Endothelial cell of umbilical vein (primary cell): ENCODE measurements around the gene NANS. TPM values are rescaled to one million over a fixed set of nuclear protein-coding genes. Genes with fewer than 3 reads are reported as not detected.
"Not testable (repeated sequence)": the region's sequence is repeated elsewhere in the genome, so short reads cannot be mapped to it uniquely, and the experiment has no call there.

Experiments
- BruUV-seq: library from RNA; stranded (reverse); fragments of 400-500 nt; replicated peaks from 2 replicates; lab custom pipeline; 2021; lab: Mats Ljungman, UMichigan
- CTCF ChIA-PET: fragments of 300-600, 350-600 bp; sonication (Branson Sonifier 250); formaldehyde crosslinking; loops from one replicate; lab custom pipeline; 2021; ENCODE audit warnings: antibody characterized with exemption, inconsistent platforms; lab: Charles Lee
- POLR2A ChIA-PET: fragments of 300-600, 350-600 bp; sonication (Branson Sonifier 250); formaldehyde crosslinking; loops from one replicate; lab custom pipeline; 2021; ENCODE audit warnings: antibody characterized with exemption, inconsistent platforms; lab: Charles Lee
- DNase-seq: peaks from one replicate; pipeline ENCODE4 v3.0.0-alpha.2; 2011; ENCODE audit warnings: low read depth, low spot score
- FAIRE-seq: peaks from 2 replicates; lab custom pipeline; 2011; peaks lifted over from hg19 to GRCh38; lab: Jason Lieb, UNC
- H2AFZ ChIP-seq: 2 replicates; pipeline ENCODE4 v1.6.0; 2012; ENCODE audit warnings: low read depth, low read length, control low read depth, inconsistent platforms
- H3K27ac ChIP-seq: 2 replicates; pipeline ENCODE4 v1.5.1; 2011; ENCODE audit warnings: low read depth, mild to moderate bottlenecking, control low read depth, low read length, moderate library complexity; ENCODE audit not compliant: insufficient read depth
- H3K27me3 ChIP-seq, 2 experiments: 2 replicates each; pipeline versions ENCODE4 v1.6.0 to v1.6.1; 2011; ENCODE audit warnings: low read length in 2 of 2, mixed read lengths in 1 of 2; ENCODE audit not compliant: control insufficient read depth in 2 of 2, insufficient read depth in 2 of 2
- H3K36me3 ChIP-seq, 2 experiments: 2 replicates in 1 of 2; 3 replicates in 1 of 2; pipeline ENCODE4 v1.5.1; 2011; ENCODE audit warnings: low read length in 2 of 2, mild to moderate bottlenecking in 1 of 2, moderate library complexity in 1 of 2; ENCODE audit not compliant: control insufficient read depth in 2 of 2, insufficient read depth in 2 of 2; ENCODE audit errors: extremely low read depth in 1 of 2
- H3K4me1 ChIP-seq: 3 replicates; pipeline ENCODE4 v1.5.1; 2011; ENCODE audit warnings: mild to moderate bottlenecking, low read length; ENCODE audit not compliant: control insufficient read depth, insufficient read depth; ENCODE audit errors: extremely low read depth
- H3K4me2 ChIP-seq: 2 replicates; pipeline ENCODE4 v1.6.1; 2011; ENCODE audit warnings: low read length, control low read depth, mixed read lengths; ENCODE audit not compliant: insufficient read depth
- H3K4me3 ChIP-seq, 3 experiments: fragments of 200-600 bp in 1 of 3; sonication (generic), shearing (Covaris generic) in 1 of 3; replicated peaks in 1 of 3; 2 replicates each; pipeline ENCODE4 v1.5.1; 2011 to 2016; ENCODE audit warnings: control low read depth in 3 of 3, low read length in 3 of 3, mild to moderate bottlenecking in 2 of 3, inconsistent platforms in 1 of 3, low read depth in 1 of 3, moderate library complexity in 1 of 3; ENCODE audit not compliant: insufficient read depth in 1 of 3
- H3K79me2 ChIP-seq: 2 replicates; pipeline ENCODE4 v1.6.0; 2012; ENCODE audit warnings: low read length, inconsistent platforms; ENCODE audit not compliant: control insufficient read depth, insufficient read depth
- H3K9ac ChIP-seq: replicated peaks from 2 replicates; pipeline ENCODE3; 2011; ENCODE audit warnings: low read length, control low read depth; ENCODE audit not compliant: insufficient read depth; ENCODE audit errors: extremely low read depth
- H3K9me1 ChIP-seq: replicated peaks from 3 replicates; pipeline ENCODE4 v1.6.0; 2011; ENCODE audit warnings: mild to moderate bottlenecking, low read length; ENCODE audit not compliant: control insufficient read depth, insufficient read depth; ENCODE audit errors: extremely low read depth
- H3K9me3 ChIP-seq: replicated peaks from 2 replicates; pipeline ENCODE4 v1.5.1; 2012; ENCODE audit warnings: low read length, inconsistent platforms; ENCODE audit not compliant: control insufficient read depth, insufficient read depth
- H4K20me1 ChIP-seq: replicated peaks from 2 replicates; pipeline ENCODE3; 2011; ENCODE audit warnings: mild to moderate bottlenecking, low read length; ENCODE audit not compliant: control insufficient read depth, insufficient read depth; ENCODE audit errors: extremely low read depth
- EZH2 ChIP-seq: IDR thresholded peaks from 2 replicates; pipeline ENCODE4 v1.6.1; 2012; ENCODE audit warnings: borderline replicate concordance, low read depth, mild to moderate bottlenecking, moderate library complexity, low read length, inconsistent platforms; ENCODE audit not compliant: severe bottlenecking
- GATA2 ChIP-seq: IDR thresholded peaks from 2 replicates; pipeline ENCODE4 v1.7.0; 2011; ENCODE audit warnings: low read depth, mild to moderate bottlenecking, moderate library complexity, mixed read lengths, low read length; ENCODE audit not compliant: insufficient read length, insufficient read depth
- JUN ChIP-seq: IDR thresholded peaks from 2 replicates; pipeline ENCODE4 v1.6.1; 2011; ENCODE audit warnings: borderline replicate concordance, low read depth; ENCODE audit not compliant: insufficient read length, insufficient read depth
- POLR2AphosphoS5 ChIP-seq: IDR thresholded peaks from 2 replicates; pipeline ENCODE4 v1.6.1; 2012; ENCODE audit warnings: low read depth, mild to moderate bottlenecking, control low read depth, low read length, moderate library complexity; ENCODE audit not compliant: insufficient read depth
- dilution Hi-C: fragments of 300-500 bp; cut with MboI; formaldehyde crosslinking; loops from one replicate; pipeline ENCODE4 v1.15.0; 2019; ENCODE audit warnings: low sequenced_read_pairs; ENCODE audit not compliant: extremely low pct_ligation_motif_present
- intact Hi-C: fragments of 100-400 bp; cut with micrococcal nuclease; formaldehyde crosslinking; loops from one replicate; pipeline ENCODE4 v1.10.0; 2022
- polyA plus RNA-seq, 4 experiments: library from polyadenylated mRNA; depleted of rRNA in 3 of 4; stranded (reverse) in 3 of 4; unstranded in 1 of 4; fragments of >200 nt; gene quantifications; 2 replicates each; pipeline versions ENCODE4 v1.2.1 to v1.2.3, GENCODE V29; 2011 to 2012; ENCODE audit warnings: missing spikeins in 1 of 4
- total RNA-seq: library from RNA; stranded (reverse); gene quantifications from 2 replicates; pipeline ENCODE4 v1.2.3, GENCODE V29; 2021
- TF ChIP-seq, protein P1 (sequence below), 2 donors: IDR thresholded peaks; 1 replicate in 1 of 2; 2 replicates in 1 of 2; pipeline ENCODE4 v1.5.1; 2011; ENCODE audit warnings: low read length in 2 of 2, mild to moderate bottlenecking in 2 of 2, moderate library complexity in 2 of 2, control low read depth in 1 of 2, inconsistent platforms in 1 of 2, low read depth in 1 of 2; ENCODE audit not compliant: insufficient read depth in 1 of 2; ENCODE audit errors: extremely low read depth in 1 of 2

Gene NANS
- total and polyA plus RNA-seq, 2 donors (not counting 3 experiments of a cell fraction or from before 2014, with no cell fraction given): 85.1 to 108 TPM

DNA sequence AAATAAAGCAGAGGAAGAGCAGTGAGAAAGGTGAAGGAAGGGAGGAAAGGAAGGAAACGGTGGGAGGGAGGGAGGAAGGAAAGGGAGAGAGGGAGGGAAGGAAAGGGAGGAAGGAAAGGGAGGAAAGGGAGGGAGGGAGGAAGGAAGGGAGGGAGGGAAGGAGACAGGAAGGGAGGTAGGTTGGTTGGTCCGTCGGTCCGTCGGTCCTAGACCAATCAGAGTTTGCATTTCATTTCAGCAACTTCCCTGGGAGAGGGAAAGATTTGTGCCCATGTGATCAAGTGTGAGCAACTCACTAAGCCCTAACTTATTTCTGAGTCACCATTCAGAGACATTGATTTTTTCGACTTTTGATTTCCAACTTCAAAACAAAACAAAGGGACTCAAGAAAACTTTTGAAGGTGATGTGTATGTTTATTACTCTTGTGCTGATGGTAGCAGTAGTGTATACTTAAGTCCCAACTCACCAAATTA lies 18.8 kb downstream of the NANS start:
- peak; percentile 84 for FAIRE-seq
- DNase-seq: peak; percentile 33
- Histone ChIP-seq H3K9ac (no peak overlapping the region), H3K27ac (no peak overlapping the region), H2AFZ (no peak overlapping the region), H3K4me2 (no peak overlapping the region), H3K9me3 (no peaks in the 10 kb centered on the region), H3K36me3 (peaks cover 2 to 5% of the 10 kb centered on the region in 2 experiments), H4K20me1 (no peaks in the 10 kb centered on the region), H3K79me2 (peaks cover 15% of the 10 kb centered on the region), H3K27me3 (no peaks in the 10 kb centered on the region), H3K4me1 (no peaks in the 10 kb centered on the region), H3K9me1 (no peaks in the 10 kb centered on the region), H3K4me3 (no peak overlapping the region)
- dilution Hi-C loops (no loop called here), intact Hi-C loops (loop anchor here (2.0 kb wide), 2 partner anchors 129 to 179 kb away; partner anchors contain the start of gene TBC1D2)
- TF ChIP-seq JUN (no peak), EZH2 (no peak), POLR2AphosphoS5 (no peak), GATA2 (no peak)
- TF ChIP-seq, protein P1, sequence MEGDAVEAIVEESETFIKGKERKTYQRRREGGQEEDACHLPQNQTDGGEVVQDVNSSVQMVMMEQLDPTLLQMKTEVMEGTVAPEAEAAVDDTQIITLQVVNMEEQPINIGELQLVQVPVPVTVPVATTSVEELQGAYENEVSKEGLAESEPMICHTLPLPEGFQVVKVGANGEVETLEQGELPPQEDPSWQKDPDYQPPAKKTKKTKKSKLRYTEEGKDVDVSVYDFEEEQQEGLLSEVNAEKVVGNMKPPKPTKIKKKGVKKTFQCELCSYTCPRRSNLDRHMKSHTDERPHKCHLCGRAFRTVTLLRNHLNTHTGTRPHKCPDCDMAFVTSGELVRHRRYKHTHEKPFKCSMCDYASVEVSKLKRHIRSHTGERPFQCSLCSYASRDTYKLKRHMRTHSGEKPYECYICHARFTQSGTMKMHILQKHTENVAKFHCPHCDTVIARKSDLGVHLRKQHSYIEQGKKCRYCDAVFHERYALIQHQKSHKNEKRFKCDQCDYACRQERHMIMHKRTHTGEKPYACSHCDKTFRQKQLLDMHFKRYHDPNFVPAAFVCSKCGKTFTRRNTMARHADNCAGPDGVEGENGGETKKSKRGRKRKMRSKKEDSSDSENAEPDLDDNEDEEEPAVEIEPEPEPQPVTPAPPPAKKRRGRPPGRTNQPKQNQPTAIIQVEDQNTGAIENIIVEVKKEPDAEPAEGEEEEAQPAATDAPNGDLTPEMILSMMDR (IDR thresholded peaks at IDR 0.05; ENCODE audit: extremely low read depth in 1 of 2, insufficient read depth in 1 of 2, low read depth in 1 of 2, low read length in 2 of 2): no peak
- CTCF ChIA-PET: interaction anchor here (1.9 to 2.9 kb wide), 2 partner anchors 11 to 188 kb away, joined by 5 to 23 read pairs; no protein-coding TSS in a partner anchor
- POLR2A ChIA-PET: no interaction called here
- no TSS peak for BruUV-seq

DNA sequence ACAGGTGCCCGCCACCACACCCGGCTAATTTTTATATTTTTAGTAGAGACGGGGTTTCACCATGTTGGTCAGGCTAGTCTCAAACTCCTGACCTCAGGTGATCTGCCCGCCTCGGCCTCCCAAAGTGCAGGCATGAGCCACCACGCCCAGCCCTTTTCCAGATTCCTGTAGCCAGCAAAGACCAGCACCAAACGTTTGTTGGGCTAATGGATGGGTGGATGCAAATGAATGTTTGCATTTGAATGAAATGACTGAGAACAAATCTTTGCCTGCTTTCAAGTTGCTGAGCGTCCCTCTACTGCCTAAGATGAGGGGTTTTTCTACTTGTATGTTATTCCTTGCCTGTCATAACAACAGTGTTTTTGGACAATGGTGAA lies 20.0 kb downstream of the NANS start:
- H3K9ac ChIP-seq, dilution Hi-C loops, H3K9me3 ChIP-seq, CTCF ChIA-PET, H3K4me3 ChIP-seq, H3K27ac ChIP-seq, H3K27me3 ChIP-seq, DNase-seq, FAIRE-seq, H2AFZ ChIP-seq, POLR2A ChIA-PET, H4K20me1 ChIP-seq, H3K9me1 ChIP-seq, H3K4me1 ChIP-seq, H3K4me2 ChIP-seq, BruUV-seq, intact Hi-C loops: not testable (repeated sequence)
- Histone ChIP-seq H3K79me2 (peaks cover 11% of the 10 kb centered on the region), H3K36me3 (peaks cover 2 to 11% of the 10 kb centered on the region in 2 experiments)
